SK-N-DZ (cell line): ENCODE measurements around the gene DRC7. TPM values are rescaled to one million over a fixed set of nuclear protein-coding genes. Genes with fewer than 3 reads are reported as not detected.

ENCODE experiments used
- DNase-seq: peaks from one replicate; pipeline ENCODE4 v3.0.0-alpha.2; 2015; ENCODE audit warnings: low spot score
- polyA plus RNA-seq, 2 experiments: library from polyadenylated mRNA; depleted of rRNA; stranded (reverse); fragments of >200 nt; gene quantifications; 2 replicates each; pipeline ENCODE4 v1.2.3, GENCODE V29; 2014

DRC7 gene
- 0.14 TPM in 1 of 2 replicates, not detected in the other for polyA plus RNA-seq (2014; cell fraction: cytosol; rRNA removed)
- polyA plus RNA-seq (2014; cell fraction: nucleus; rRNA removed): not detected in 2 replicates

GRCh38 chr16:57694725-57695679 lies at the start of gene DRC7:
Gene DRC7, plus strand, starts transcription at chr16:57694806. Its CDS starts 3,144 bp downstream, at chr16:57697950.
- DNase-seq: peak; percentile 65

- DNase-seq: no peak
These were observed 49.4 kb upstream of the DRC7 start for GRCh38 chr16:57645169-57645568.

DNA sequence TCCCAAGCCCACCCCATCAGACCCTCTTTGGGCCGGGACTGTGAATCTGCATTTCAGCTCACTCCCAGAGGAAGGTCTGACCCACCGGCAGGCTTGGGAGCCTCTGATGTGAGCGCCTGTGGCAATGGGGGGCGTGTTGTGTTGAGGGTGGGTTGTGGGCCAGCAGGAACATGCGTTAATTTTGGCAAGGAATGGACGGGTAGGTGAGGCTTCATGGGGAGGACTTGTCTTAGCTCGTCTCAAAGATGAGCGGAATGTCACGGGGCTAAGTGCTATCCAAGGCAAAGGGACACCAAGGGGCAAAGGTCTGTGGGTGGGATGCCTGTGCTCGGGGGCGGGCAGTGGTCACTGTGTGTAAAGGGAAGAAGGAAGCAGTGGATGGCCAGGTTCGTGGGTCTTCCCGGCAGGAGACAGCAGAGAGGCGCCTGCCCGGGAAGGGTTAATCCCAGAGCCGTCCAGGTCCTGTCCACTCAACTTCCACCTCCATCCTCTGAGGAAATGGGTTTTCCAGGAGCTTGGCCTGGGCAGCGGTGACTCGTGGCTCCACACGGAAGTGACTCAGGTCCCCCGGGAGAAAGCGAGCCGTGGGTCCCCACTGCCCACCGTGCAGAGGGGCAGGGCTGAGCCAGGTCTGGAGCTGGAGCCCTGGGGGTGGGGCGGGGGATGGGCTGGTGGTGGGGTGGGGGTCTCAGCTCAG lies 48.8 kb upstream of the DRC7 start:
- no peak for DNase-seq

GRCh38 chr16:57646388-57647039 lies 48.1 kb upstream of the DRC7 start:
- DNase-seq: no peak

GRCh38 chr16:57647136-57647875 lies 47.3 kb upstream of the DRC7 start:
- DNase-seq: no peak

DNA sequence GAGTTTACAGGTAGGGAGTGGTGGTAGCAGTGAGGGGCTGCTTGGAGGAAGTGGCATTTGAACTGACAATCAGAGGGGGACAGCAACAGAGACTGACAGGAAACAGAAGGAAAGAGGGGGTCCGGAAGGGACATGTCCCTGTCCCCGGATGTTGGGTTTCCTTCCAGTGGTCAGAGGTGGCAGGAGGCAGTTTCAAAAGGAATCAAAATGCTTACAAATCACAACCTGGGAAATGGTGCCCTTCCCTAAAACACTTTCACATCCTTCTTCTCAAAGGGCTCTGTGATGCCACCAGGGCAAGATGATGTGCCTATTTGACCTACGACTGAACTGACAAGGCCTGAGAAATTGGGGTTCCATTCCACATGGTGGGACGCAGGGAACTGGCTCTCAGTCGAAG lies 46.5 kb upstream of the DRC7 start:
- no peak for DNase-seq

DNA sequence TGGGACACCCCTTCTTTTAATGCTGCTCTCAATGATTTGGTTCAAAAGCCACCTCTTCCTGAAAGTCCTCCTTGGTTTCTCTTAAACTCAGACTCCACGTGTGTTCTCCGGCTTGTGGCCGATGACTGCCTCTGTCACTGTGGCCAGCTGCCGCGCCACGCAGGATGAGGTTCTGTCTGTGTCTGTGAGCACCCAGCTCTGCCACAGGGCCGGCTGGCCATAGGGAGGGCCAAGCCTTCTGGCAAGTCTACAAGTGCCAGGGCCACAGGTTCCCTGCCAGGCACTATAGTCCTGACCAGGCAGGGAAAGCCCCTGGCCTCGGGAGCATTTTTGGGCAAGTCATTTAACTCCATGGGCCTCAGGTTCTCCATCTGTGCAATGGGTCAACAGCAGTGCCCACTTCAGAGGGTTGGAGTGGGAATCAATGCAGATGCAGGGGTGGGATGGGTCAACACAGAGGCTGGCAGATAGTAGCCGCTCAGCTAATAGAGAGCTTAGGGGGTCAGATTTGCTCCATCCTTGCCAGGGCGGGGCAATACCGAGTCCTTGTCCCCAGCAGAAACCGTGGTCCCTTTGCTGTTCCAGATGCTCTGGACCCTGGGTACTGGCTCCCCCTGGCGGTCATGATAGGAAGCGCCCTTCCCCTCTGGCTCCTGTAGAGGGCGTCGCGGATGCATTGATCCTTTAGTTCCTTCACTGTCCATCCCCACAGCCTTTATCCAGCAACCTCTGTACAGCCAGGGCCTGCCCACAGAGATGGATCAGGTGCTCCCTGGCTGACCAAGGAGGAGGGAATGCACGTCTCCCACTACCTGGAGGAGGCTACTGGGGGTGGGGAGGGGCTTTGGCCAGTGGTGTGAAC lies 45.8 kb upstream of the DRC7 start:
- peak; percentile 81 for DNase-seq

DNA sequence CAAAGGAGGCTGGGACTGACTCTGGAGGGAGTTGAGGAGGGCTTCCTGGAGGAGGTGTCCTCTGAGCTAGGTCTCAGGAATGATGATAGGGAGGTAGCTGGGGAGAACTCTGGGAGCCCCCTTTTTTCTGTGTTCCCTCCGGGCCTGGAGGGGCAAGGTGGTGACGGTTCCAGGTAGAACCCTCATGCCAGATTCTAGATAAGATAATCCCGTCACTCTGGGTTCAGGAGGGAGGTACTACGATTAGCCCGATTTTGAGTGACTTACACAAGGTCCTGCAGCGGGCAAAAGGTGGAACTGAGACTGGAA lies 45.2 kb upstream of the DRC7 start:
- DNase-seq: no peak

GRCh38 chr16:57649846-57650245 lies 44.8 kb upstream of the DRC7 start:
- no peak for DNase-seq

- no peak for DNase-seq
These were observed 43.0 kb upstream of the DRC7 start for GRCh38 chr16:57651344-57652333.

- DNase-seq: no peak
These were observed 41.7 kb upstream of the DRC7 start for GRCh38 chr16:57652695-57653471.

DNA sequence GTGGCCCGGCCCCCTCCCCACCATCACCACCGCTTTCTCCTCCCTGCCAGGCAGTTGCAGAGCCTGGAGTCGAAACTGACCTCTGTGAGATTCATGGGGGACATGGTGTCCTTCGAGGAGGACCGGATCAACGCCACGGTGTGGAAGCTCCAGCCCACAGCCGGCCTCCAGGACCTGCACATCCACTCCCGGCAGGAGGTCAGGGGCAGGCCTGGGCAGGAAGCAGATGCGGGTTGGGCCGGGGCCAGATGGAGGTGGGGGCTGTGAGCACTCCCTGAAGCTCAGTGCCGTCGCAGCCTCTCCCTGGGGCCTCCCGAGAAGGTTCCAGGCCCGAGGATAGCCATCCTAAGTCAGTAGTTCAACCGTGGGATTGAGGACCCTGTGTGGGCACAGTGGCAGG lies 40.7 kb upstream of the DRC7 start:
- DNase-seq: no peak

- no peak for DNase-seq
These were observed 38.2 kb upstream of the DRC7 start for GRCh38 chr16:57656342-57656955.

DNA sequence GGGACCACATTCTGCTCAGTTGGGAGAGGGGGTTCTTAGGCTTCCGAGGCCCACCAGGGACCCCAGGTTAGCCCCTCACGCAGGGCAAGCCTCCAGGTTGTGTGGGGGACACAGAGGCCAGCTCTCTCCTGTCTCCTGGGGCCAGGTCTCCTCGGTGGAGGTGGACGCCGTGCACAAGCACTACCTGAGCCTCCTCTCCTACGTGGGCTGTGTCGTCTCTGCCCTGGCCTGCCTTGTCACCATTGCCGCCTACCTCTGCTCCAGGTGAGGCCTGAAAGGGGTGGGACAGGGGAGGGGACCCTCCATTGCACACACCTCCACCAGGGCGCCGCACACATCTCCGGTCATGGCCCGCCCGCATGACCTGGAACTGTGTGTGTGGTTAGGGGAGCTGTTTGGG lies 37.4 kb upstream of the DRC7 start:
- DNase-seq: no peak

- no peak for DNase-seq
These were observed 36.3 kb upstream of the DRC7 start for GRCh38 chr16:57658130-57658877.

DNA sequence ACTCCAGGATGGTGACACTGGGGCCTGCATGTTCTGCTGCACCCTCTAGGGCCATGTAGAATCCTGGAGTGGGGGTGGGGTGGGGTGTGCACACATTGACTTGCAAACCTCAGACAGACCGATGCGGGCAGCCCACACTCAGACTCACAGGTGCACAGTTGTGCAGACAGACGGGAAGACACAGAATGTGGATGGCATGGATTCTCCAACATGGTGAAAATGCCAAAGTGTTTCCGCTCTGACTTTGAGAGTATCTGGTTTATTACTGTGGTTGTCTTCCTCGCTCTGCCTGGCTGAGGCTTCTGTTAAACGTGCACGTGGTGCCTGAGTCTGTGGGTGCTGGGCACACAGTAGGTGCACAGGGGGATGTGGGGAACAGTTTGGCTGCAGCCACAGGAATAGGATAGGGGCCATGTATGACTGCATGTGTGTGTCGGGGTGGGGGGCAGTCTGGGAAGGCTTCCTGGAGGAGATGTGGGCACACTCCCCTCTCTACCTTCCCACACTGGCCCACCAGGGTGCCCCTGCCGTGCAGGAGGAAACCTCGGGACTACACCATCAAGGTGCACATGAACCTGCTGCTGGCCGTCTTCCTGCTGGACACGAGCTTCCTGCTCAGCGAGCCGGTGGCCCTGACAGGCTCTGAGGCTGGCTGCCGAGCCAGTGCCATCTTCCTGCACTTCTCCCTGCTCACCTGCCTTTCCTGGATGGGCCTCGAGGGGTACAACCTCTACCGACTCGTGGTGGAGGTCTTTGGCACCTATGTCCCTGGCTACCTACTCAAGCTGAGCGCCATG lies 35.5 kb upstream of the DRC7 start:
- no peak for DNase-seq
